Measurements from ENCODE around the gene CAMKV. TPM values are rescaled to one million over a fixed set of nuclear protein-coding genes. Genes with fewer than 3 reads are reported as not detected.

CAMKV gene
- total RNA-seq, 4 donors from 2014 or later: not detected

- intact Hi-C loops (cut with DNase I): loop anchor here (5.0 to 10.0 kb wide), 2 partner anchors 99 to 197 kb away; partner anchors contain the start of gene INKA1
- DNase-seq: no peak
- no peaks in the 10 kb centered on the region for H3K9me3 ChIP-seq
- H3K27ac ChIP-seq: peak overlapping the region; percentile 63 to 68 (median 68)
- TF ChIP-seq CTCF (IDR thresholded peaks at IDR 0.05) (no peak), POLR2A (IDR thresholded peaks at IDR 0.05) (no peak)
- no peaks in the 10 kb centered on the region for H3K36me3 ChIP-seq
- peaks cover 18 to 51% of the 10 kb centered on the region in 2 donors for H3K4me1 ChIP-seq
- H3K4me3 ChIP-seq (replicated peaks in 1 of 3): no peak overlapping the region
- WGBS, 2 donors: 58 to 70% methylated on average over 10 to 11 of the region's 11 CpGs
- no peaks in the 10 kb centered on the region for H3K27me3 ChIP-seq
These were observed 31.9 kb upstream of the CAMKV start for GRCh38 chr3:49901366-49902339.

GRCh38 chr3:49900491-49901153, 30.9 kb upstream of the CAMKV start:
- Histone ChIP-seq H3K4me1 (peaks cover 14 to 41% of the 10 kb centered on the region in 2 donors), H3K9me3 (no peaks in the 10 kb centered on the region), H3K4me3 (replicated peaks in 1 of 3) (no peak overlapping the region), H3K27ac (peak overlapping the region; percentile 63 to 68 (median 68)), H3K36me3 (no peaks in the 10 kb centered on the region), H3K27me3 (no peaks in the 10 kb centered on the region)
- intact Hi-C loops (cut with DNase I): loop anchor here (5.0 to 10.0 kb wide), 2 partner anchors 98 to 196 kb away; partner anchors contain the start of gene INKA1
- TF ChIP-seq CTCF (IDR thresholded peaks at IDR 0.05): no peak
- TF ChIP-seq POLR2A (IDR thresholded peaks at IDR 0.05): no peak
- WGBS, 2 donors: 29 to 100% methylated on average over 3 of the region's 8 CpGs
- DNase-seq: peak; percentile 87

- TF ChIP-seq POLR2A (IDR thresholded peaks at IDR 0.05) (no peak), CTCF (IDR thresholded peaks at IDR 0.05) (no peak)
- no peak for DNase-seq
- Histone ChIP-seq H3K4me1 (peaks cover 14 to 36% of the 10 kb centered on the region in 2 donors), H3K9me3 (no peaks in the 10 kb centered on the region), H3K4me3 (replicated peaks in 1 of 3) (no peak overlapping the region), H3K36me3 (no peaks in the 10 kb centered on the region), H3K27ac (peak overlapping the region in 2 of 3 donors; percentile 63 to 68), H3K27me3 (no peaks in the 10 kb centered on the region)
- intact Hi-C loops (cut with DNase I): loop anchor here (5.0 to 10.0 kb wide), 2 partner anchors 98 to 195 kb away; partner anchors contain the start of gene INKA1
- WGBS, 2 donors: 55 to 78% methylated on average over 4 to 5 of the region's 5 CpGs
These were observed 30.1 kb upstream of the CAMKV start for GRCh38 chr3:49899815-49900214.

- no peak for DNase-seq
- H3K36me3 ChIP-seq: no peaks in the 10 kb centered on the region
- TF ChIP-seq CTCF (IDR thresholded peaks at IDR 0.05) (no peak), POLR2A (IDR thresholded peaks at IDR 0.05) (no peak)
- no peaks in the 10 kb centered on the region for H3K9me3 ChIP-seq
- no peak overlapping the region for H3K4me3 ChIP-seq (replicated peaks in 1 of 3)
- H3K27me3 ChIP-seq: no peaks in the 10 kb centered on the region
- 77 to 91% methylated on average over 6 of the region's 6 CpGs for WGBS, 2 donors
- intact Hi-C loops (cut with DNase I): no loop called here
- H3K27ac ChIP-seq: no peak overlapping the region
- peaks cover 14 to 30% of the 10 kb centered on the region in 2 donors for H3K4me1 ChIP-seq
These were observed 29.3 kb upstream of the CAMKV start for GRCh38 chr3:49898991-49899390.

All from thyroid gland (tissue), 4 donors.